NCI-H2171 treated with DMSO at 0.1 percent for 48 hours (cell line): ENCODE data around the gene GPR18.

ENCODE experiments used
- DNase-seq: peaks from one replicate; lab custom pipeline; 2025; lab: John Stamatoyannopoulos, UW

The GPR18 gene, protein sequence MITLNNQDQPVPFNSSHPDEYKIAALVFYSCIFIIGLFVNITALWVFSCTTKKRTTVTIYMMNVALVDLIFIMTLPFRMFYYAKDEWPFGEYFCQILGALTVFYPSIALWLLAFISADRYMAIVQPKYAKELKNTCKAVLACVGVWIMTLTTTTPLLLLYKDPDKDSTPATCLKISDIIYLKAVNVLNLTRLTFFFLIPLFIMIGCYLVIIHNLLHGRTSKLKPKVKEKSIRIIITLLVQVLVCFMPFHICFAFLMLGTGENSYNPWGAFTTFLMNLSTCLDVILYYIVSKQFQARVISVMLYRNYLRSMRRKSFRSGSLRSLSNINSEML

DNA sequence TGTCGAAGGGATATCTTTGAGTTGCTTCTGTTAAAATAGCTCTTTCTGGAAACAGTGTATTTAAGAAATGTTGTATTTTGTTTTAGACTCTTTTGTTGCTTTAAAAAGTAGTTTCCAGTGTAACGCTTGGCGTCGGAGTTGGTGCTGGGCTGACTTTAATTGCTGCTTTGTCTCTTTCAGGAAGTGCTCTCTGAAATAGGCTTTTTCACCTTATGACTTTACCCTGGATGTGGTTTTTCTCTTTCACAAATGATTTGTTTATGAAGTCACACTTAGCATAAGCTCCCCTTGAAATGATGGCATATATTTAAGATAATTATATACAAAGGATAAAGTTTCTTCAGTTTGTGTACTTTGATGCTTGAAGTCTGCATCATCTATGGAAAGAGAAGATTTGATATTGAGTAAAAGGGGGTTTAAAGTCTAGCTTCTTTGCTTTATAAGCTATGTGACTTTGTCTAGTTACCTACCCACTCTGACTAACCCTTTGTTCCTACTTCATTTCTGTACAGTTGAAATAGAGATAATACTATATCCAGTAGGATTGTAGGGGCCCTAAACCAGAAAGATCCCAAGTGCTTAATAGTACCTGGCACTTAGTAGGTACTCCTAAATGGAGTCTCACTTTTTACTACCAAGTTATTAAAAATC, at the start of gene GPR18:
GPR18 (minus strand) TSS at position 170 of the 651 bp plus-strand sequence. CDS start 2,507 bp downstream, outside the sequence.
- no peak for DNase-seq

GRCh38 chr13:99307648-99308339, 49.6 kb upstream of the GPR18 start:
- DNase-seq: no peak

DNA sequence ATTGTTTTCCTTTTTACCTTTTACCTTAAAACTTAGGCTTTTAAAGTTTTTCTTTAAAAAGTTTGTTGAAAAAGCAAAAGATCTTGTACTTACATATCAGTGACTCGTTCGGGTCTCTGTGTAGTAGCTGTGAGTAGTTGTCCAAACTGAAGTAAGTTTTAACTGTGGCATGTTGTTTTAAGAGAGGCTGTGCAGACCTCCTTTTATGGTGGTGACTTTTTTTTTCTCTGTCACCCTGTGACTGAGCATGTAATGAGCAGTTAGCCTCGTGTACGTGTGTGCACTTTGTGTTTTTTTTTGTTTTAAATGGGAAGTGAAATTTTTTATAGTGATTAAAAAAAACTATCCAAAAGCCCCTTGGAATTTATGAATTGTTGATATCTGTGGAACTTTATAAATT, 49.1 kb upstream of the GPR18 start, which contains the start of gene GPR183:
GPR183 (minus strand) TSS at position 153 of the 400 bp plus-strand sequence. CDS start 11,254 bp downstream, outside the sequence.
- no peak for DNase-seq

GRCh38 chr13:99305566-99305965, 47.4 kb upstream of the GPR18 start:
- DNase-seq: no peak

GRCh38 chr13:99305158-99305557, 47.0 kb upstream of the GPR18 start:
- no peak for DNase-seq

DNA sequence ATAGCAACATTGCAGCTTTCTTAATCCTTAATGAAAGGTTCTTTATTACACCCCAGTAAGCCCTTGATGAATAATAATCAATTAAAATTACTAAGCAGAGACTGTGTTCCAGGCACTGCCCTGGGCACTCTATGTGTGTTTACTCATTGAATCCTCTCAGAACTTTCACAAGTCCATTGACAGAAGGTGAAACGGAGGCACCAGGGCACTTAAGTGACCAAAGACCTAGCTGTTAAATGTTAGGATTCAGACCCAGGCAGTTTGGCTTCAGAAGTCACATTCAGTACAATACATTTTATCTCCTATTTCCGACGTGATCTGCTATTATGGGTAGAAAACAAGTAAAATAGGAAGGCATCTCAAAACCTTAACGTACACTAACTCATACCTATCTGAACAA, 46.4 kb upstream of the GPR18 start:
- DNase-seq: no peak

- DNase-seq: no peak
Measured at GRCh38 chr13:99303863-99304521, 45.8 kb upstream of the GPR18 start.

GRCh38 chr13:99302637-99303505, 44.7 kb upstream of the GPR18 start:
- DNase-seq: no peak

DNA sequence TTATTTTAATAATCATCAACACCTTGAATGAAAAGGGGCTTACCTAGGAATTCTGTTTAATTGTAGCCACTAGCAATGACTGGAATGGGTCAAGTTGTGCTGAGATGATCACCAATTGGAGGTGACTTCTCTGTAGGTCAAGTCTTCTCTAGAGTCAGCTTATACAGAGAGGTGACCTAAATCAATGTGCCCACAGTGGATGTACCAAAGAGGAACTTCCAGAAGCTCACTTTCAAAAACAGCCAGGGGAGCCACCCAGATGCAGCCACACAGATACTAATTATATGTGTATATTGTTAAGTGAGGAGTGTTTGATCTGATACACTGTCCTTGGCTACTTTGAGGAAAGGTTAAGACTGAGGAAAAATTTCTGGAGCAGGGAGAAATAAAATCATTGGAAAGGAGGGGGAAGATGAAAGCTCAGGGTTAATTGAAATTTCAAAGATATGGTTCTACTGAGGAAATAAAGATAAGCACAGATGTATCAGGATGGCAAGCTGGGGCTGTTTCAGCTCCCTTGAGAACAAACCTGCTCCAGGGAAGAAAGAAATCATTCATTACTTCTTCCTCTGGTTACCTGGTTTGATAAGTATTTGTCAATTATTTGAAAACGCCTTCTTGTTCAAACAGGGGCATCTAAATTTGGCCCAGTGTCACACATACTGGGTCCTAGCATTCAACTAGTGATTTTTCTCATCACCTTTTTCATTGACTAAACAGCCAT, 43.9 kb upstream of the GPR18 start:
- no peak for DNase-seq

DNA sequence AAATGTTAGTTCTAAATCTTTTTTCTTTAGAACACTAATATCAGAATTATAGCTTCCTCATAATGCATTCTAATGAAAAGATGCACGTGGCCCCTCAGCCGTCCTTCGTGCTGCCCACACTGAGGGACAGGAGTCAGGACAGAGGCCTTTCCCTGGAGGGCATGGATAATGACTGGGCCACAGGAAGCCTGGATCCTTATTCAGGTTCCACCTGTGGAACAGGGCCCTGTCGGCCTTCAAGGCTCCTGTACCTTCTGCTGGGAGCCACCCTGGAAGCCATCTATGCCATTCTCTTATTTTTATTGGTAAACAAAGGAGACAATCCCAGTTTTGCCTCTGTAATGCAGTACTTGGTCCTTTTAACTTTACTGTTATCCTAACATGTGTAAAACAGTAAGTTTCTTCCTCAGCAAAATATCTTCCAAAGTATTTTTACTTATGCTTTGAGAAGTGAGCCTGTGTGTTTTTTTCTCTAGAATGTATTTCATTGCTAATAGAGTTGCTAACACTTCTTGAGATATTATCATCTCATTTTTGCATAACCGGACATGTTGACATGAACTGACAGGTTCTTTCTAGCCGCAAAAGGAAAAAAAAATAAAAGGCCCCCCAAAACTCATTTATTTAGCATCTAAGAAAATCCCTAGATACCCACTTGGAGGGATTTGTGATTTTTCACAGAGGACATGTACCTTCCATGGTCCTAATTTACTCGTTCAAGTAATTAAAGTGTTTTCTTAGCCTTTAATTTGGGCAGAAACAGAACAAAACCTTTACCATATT, 43.1 kb upstream of the GPR18 start:
- DNase-seq: no peak

- DNase-seq: no peak
Measured at GRCh38 chr13:99299920-99300341, 41.8 kb upstream of the GPR18 start.

- DNase-seq: no peak
Measured at GRCh38 chr13:99299256-99299919, 41.2 kb upstream of the GPR18 start.

GRCh38 chr13:99298056-99298455, 39.9 kb upstream of the GPR18 start:
- DNase-seq: no peak

GRCh38 chr13:99297331-99297730, 39.2 kb upstream of the GPR18 start:
- DNase-seq: no peak

DNA sequence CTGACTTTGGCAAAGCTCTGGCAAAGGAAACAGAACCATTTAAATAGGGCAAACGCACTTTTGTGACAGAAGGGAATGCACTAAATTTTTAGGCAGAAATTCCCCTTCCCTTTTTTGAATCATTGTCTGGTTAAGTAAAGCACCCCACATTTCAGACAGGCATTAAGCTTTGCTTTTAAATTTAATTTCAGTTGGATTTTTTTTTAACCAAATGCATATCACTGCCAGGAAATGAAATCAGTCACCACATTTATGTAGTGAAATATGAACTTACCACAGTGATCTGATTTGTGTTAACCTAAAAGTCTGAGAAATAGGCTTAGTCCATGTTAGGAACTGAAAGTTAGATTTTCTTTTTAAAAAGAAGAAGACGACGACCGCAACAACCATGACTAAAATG, 38.2 kb upstream of the GPR18 start:
- DNase-seq: no peak

- DNase-seq: no peak
Measured at GRCh38 chr13:99295488-99296252, 37.5 kb upstream of the GPR18 start.

DNA sequence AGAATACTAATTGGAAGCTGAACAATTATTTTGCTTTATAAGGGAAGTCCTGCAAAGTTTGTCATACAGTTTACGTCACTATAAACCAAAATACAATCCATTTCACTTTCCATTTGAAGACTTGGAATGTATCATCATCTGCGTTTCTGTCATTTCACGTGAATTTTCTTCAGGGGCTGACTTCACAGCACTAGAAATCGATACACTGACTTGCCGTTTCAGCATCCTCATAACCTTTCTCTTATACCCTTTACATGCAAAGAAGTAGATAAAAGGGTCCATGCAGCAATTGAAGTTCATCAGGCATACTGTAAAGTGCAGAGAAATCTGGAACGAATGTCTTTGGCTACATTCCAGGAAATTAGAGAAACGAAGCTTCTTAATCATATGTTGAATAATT, 36.8 kb upstream of the GPR18 start:
- DNase-seq: no peak

- DNase-seq: no peak
Measured at GRCh38 chr13:99294198-99294597, 36.0 kb upstream of the GPR18 start.

GRCh38 chr13:99293178-99293577, 35.0 kb upstream of the GPR18 start:
- DNase-seq: no peak
